ENCODE data around the gene SSH3.

- no peak for TF ChIP-seq CTCF (IDR thresholded peaks at IDR 0.05; ENCODE audit: insufficient read depth, low read length)
- TF ChIP-seq REST (IDR thresholded peaks at IDR 0.05; ENCODE audit: insufficient replicate concordance, low read depth) = no peak
- no peak for TF ChIP-seq POLR2AphosphoS5 (IDR thresholded peaks at IDR 0.05; ENCODE audit: low read depth)
- no peak for TF ChIP-seq GABPA (IDR thresholded peaks at IDR 0.05; ENCODE audit: low read depth)
Measured at GRCh38 chr11:67264260-67264659, 39.1 kb upstream of the SSH3 start.

Data from HL-60 (cell line).